AG10803 (cell line): ENCODE results near the gene KLF3.

Experiments
- DNase-seq: peaks from one replicate; pipeline ENCODE4 v3.0.0; 2010; ENCODE audit warnings: low read depth
- H3K4me3 ChIP-seq: 2 replicates; pipeline ENCODE4 v1.5.1; 2011; ENCODE audit warnings: mild to moderate bottlenecking, low read length, control low read depth
- TF ChIP-seq, protein P1 (sequence below): conservative IDR thresholded peaks from 2 replicates; pipeline ENCODE4 v1.5.1; 2011; ENCODE audit warnings: mild to moderate bottlenecking, low read length, control low read depth, inconsistent platforms

KLF3 gene

DNA sequence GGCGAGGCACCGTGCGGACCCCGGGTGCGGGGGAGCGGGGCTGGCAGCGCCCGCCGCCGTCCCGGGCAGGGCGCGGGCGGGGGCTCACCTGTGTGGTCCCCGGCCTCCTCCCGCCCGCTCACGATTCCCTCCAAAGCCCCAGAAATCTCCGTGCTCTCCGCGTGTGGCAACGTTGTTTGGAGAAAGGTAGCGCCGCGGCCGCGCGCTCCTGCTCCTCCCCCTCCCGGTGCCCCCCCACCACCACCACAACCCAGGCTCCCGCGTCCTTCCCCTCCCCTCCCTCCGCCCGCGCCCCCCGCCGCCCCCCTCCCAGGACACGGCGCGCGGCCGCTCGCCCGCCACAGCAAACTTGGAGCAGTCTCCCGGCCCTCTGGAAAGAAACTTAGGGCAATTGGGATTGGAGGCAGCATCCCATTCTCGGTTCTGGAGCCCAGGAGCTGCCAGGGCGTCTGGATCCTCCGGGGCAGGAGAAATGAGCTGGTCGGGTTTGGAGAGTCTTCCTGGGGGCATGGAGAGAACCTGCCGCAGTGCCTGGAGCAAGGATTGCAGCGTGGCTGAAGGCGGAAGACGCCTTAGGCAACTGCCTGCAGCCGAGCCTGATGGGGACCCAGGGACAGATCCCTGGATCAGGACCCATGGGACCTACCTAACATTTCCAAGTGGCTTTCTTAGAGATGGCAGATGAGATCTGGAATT lies 855 bp downstream of the KLF3 start:
- peak; percentile 50 for DNase-seq
- peak overlapping the region; percentile 72 for H3K4me3 ChIP-seq
- TF ChIP-seq, protein P1, sequence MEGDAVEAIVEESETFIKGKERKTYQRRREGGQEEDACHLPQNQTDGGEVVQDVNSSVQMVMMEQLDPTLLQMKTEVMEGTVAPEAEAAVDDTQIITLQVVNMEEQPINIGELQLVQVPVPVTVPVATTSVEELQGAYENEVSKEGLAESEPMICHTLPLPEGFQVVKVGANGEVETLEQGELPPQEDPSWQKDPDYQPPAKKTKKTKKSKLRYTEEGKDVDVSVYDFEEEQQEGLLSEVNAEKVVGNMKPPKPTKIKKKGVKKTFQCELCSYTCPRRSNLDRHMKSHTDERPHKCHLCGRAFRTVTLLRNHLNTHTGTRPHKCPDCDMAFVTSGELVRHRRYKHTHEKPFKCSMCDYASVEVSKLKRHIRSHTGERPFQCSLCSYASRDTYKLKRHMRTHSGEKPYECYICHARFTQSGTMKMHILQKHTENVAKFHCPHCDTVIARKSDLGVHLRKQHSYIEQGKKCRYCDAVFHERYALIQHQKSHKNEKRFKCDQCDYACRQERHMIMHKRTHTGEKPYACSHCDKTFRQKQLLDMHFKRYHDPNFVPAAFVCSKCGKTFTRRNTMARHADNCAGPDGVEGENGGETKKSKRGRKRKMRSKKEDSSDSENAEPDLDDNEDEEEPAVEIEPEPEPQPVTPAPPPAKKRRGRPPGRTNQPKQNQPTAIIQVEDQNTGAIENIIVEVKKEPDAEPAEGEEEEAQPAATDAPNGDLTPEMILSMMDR: no peak

DNA sequence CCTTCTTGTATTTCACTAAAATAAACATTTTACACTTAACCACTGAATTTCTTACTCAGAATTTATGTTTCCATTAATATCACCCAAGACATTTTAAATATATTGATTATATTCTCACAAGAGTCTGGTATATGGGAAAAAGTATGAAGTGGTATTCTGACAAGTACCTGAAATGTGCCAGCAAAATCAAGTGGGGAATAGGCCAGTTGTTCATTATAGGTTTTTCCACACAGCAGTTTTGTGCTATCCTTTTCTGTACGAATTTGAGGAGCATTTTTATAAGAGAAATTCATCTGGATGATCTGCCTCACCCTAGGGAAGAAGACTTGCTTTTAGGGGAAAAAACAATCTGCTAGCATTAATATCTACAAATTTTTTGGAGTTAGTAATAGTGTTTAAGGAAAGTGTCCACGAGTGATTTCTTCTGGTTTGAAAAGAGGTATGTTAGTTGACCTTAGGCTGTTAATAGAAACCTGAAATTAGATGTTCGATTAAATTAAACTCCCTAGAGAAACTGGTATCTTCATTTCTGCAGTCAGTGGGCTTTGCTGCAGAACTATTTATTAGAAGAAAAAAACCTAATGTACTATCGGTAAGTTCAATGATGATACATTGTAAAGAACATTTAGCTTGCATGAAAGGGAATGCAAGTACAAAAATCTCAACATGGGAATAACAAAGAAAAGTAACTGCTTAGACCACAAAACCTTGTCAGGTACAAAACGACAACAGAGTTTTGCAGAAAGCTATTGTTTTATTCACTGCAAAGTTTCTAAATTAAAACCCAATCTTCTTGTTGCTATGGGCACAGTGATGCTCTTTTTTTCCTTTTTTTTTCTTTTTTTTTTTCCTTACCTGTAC lies 1.8 kb downstream of the KLF3 start:
- DNase-seq: no peak
- TF ChIP-seq, protein P1: no peak
- H3K4me3 ChIP-seq: peak overlapping the region; percentile 72

DNA sequence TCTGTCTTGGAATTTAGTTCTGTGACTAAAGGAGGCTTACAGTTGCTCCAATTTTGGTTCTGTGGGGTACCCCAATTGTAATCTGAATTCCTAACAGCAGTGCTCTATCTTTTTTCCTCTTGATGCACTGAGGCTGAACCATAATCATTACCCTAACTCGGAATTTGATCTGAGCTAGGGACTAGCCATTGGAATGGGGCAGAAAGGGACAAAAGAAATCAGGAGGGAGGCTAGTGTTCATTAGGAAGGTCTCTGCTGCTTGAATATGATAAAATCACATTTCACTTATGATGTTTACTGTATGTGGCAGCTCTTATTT lies 2.7 kb downstream of the KLF3 start:
- no peak for DNase-seq
- H3K4me3 ChIP-seq: peak overlapping the region; percentile 72
- TF ChIP-seq, protein P1: no peak; the same call in 1 of the 2 replicates

DNA sequence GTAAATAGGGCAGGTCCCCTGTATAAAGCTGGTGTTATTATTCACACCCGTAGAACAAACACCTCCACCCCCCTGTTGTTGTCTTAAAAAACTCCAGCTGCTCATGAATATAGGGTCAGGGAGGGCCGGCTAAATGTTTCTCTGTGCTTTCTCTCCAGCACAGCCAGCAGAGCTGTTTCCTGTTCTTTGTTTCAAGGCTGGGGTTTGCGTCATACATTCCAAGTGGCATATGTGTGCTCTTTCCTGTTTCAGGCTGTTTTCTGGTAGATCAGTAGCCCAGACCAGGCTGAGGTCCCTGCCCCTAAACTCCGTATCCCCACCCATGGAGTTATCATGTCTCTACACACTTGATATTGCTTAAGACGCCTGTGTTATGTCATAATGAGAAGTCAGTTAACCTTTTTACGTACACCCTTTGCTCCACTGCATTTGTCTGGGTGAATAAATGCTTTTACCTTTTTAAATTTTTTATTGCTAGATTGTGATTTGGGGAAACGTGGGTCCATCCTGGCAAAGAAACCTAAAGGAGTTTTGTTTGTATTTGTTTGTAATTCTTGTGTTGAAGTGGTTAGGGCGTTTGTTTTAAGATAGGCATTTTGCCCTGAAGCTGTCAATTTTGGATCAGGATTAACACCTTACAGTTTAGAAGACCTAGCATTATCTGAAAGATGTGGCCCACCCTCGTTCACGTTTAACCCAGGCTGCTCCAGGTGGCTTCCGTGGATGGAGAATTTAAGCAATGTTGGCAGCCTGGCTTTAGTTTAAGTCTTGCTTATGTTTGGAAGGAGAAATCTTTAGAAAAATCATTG lies 3.3 kb downstream of the KLF3 start:
- H3K4me3 ChIP-seq: peak overlapping the region; percentile 72
- TF ChIP-seq, protein P1: no peak
- DNase-seq: peak; percentile 98

DNA sequence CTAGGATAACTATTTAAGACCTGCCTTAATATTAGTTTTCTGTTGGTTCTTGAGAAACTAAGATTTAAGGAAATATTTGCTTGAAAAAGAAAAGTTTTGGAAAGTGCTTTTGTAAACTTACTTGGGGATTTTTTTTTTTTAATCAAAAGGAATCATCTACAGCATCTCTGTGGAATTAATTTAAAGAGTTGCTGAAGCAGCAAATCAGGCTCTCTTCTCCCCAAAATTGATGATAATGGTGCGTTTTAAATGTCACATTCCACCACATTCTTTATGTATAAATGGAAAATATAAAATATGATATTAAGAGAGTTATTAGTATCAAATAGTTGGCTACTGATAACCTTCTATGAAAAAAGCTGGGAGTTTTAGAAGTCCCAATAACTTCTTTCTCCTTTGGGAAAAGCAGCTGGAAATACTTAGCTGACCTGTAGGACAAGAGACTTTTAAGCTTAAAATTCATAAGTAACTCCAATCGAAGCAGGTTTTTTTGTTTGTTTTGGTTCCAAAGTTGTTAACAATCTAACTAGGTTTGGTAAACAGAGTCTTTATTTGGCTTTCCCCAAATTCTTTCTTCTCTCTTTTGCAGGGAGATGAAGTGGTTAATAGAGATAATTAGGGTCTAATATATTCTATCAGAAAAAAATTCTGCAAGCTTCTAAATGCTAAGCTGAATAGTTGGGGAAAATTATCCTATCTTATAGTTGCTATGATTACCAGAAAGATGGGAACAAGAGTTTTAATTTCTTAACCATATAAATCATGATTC lies 4.4 kb downstream of the KLF3 start:
- TF ChIP-seq, protein P1: no peak
- DNase-seq: no peak
- no peak overlapping the region for H3K4me3 ChIP-seq

DNA sequence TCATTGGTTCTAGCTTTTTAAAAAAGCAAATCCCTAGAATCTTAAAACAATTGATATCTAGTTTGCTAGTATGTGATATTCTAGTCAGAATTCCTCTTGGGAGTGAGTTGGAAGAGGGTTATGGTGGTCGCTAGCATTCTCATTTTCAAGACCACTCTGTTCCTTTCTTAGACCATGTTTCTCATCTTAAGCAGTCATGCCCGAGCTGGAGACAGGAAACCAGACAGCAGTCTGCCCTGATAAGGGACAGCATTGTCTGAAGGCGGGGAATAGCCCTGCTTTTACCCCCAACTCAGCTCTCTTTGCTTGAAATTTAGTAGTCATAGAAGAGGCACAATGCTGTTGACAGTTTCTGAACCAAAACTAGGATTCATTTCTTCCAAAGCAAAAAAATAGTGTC lies 5.2 kb downstream of the KLF3 start:
- TF ChIP-seq, protein P1: no peak
- no peak for DNase-seq
- H3K4me3 ChIP-seq: no peak overlapping the region
